ENCODE data around the gene KITLG.
"Not testable (repeated sequence)": the region's sequence is repeated elsewhere in the genome, so short reads cannot be mapped to it uniquely, and the experiment has no call there.

The KITLG gene

GRCh38 chr12:88469154-88469553, 111.1 kb downstream of the KITLG start:
- no peaks in the 10 kb centered on the region for H3K36me3 ChIP-seq
- TF ChIP-seq Cebpa-rat (IDR thresholded peaks at IDR 0.05): no peak
- H3K4me3 ChIP-seq: no peak overlapping the region
- no peak overlapping the region for H3K9ac ChIP-seq
- no peak overlapping the region for H3K27ac ChIP-seq
- no peaks in the 10 kb centered on the region for H3K4me1 ChIP-seq
- peaks cover 13% of the 10 kb centered on the region for H3K9me3 ChIP-seq
- no peak overlapping the region for H3K4me2 ChIP-seq
- no peaks in the 10 kb centered on the region for H3K27me3 ChIP-seq
- no peaks in the 10 kb centered on the region for H4K20me1 ChIP-seq

GRCh38 chr12:88468581-88468980, 111.7 kb downstream of the KITLG start:
- no peaks in the 10 kb centered on the region for H3K4me1 ChIP-seq
- no peak overlapping the region for H3K4me3 ChIP-seq
- peaks cover 13% of the 10 kb centered on the region for H3K9me3 ChIP-seq
- H3K27me3 ChIP-seq: no peaks in the 10 kb centered on the region
- H3K4me2 ChIP-seq: no peak overlapping the region
- H3K9ac ChIP-seq: no peak overlapping the region
- TF ChIP-seq Cebpa-rat (IDR thresholded peaks at IDR 0.05): no peak
- H3K27ac ChIP-seq: no peak overlapping the region
- H3K36me3 ChIP-seq: no peaks in the 10 kb centered on the region
- no peaks in the 10 kb centered on the region for H4K20me1 ChIP-seq

- not testable (repeated sequence) for H3K9ac ChIP-seq, H3K36me3 ChIP-seq, H3K4me3 ChIP-seq, H4K20me1 ChIP-seq, H3K27ac ChIP-seq, H3K27me3 ChIP-seq, H3K4me1 ChIP-seq, H3K4me2 ChIP-seq
- peaks cover 13% of the 10 kb centered on the region for H3K9me3 ChIP-seq
These were observed 113.6 kb downstream of the KITLG start for GRCh38 chr12:88466708-88467107.

GRCh38 chr12:88458327-88458726, 121.9 kb downstream of the KITLG start:
- no peaks in the 10 kb centered on the region for H4K20me1 ChIP-seq
- H3K9me3 ChIP-seq: no peaks in the 10 kb centered on the region
- no peak overlapping the region for H3K4me3 ChIP-seq
- H3K36me3 ChIP-seq: no peaks in the 10 kb centered on the region
- H3K4me2 ChIP-seq: no peak overlapping the region
- TF ChIP-seq Cebpa-rat (IDR thresholded peaks at IDR 0.05): no peak
- H3K4me1 ChIP-seq: no peaks in the 10 kb centered on the region
- H3K9ac ChIP-seq: no peak overlapping the region
- H3K27ac ChIP-seq: no peak overlapping the region
- H3K27me3 ChIP-seq: no peaks in the 10 kb centered on the region

GRCh38 chr12:88453323-88453722, 126.9 kb downstream of the KITLG start:
- no peak for TF ChIP-seq Cebpa-rat (IDR thresholded peaks at IDR 0.05)
- no peak overlapping the region for H3K27ac ChIP-seq

GRCh38 chr12:88451205-88451604, 129.1 kb downstream of the KITLG start:
- no peak for TF ChIP-seq Cebpa-rat (IDR thresholded peaks at IDR 0.05)
- Histone ChIP-seq H3K27me3 (no peaks in the 10 kb centered on the region), H3K4me1 (no peaks in the 10 kb centered on the region), H3K4me3 (no peak overlapping the region), H3K27ac (no peak overlapping the region), H3K9me3 (no peaks in the 10 kb centered on the region), H3K9ac (no peak overlapping the region), H4K20me1 (no peaks in the 10 kb centered on the region), H3K36me3 (no peaks in the 10 kb centered on the region), H3K4me2 (no peak overlapping the region)

More at GRCh38 chr12:88453323-88453722, 126.9 kb downstream of the KITLG start:
- no peaks in the 10 kb centered on the region for H3K27me3 ChIP-seq
- no peaks in the 10 kb centered on the region for H3K36me3 ChIP-seq
- H4K20me1 ChIP-seq: no peaks in the 10 kb centered on the region
- no peak overlapping the region for H3K9ac ChIP-seq
- H3K4me1 ChIP-seq: no peaks in the 10 kb centered on the region
- no peaks in the 10 kb centered on the region for H3K9me3 ChIP-seq
- H3K4me2 ChIP-seq: no peak overlapping the region
- no peak overlapping the region for H3K4me3 ChIP-seq

- TF ChIP-seq Cebpa-rat (IDR thresholded peaks at IDR 0.05): no peak
These were observed 130.1 kb downstream of the KITLG start for GRCh38 chr12:88450136-88450535.

GRCh38 chr12:88448337-88448915, 131.8 kb downstream of the KITLG start:
- no peak for TF ChIP-seq Cebpa-rat (IDR thresholded peaks at IDR 0.05)
- H3K4me3 ChIP-seq: no peak overlapping the region
- no peak overlapping the region for H3K27ac ChIP-seq
- H3K36me3 ChIP-seq: no peaks in the 10 kb centered on the region
- no peaks in the 10 kb centered on the region for H3K9me3 ChIP-seq
- H3K4me2 ChIP-seq: no peak overlapping the region
- no peaks in the 10 kb centered on the region for H4K20me1 ChIP-seq
- no peaks in the 10 kb centered on the region for H3K4me1 ChIP-seq
- H3K27me3 ChIP-seq: no peaks in the 10 kb centered on the region
- no peak overlapping the region for H3K9ac ChIP-seq

More at GRCh38 chr12:88450136-88450535, 130.1 kb downstream of the KITLG start:
- Histone ChIP-seq H3K9me3 (no peaks in the 10 kb centered on the region), H3K4me1 (no peaks in the 10 kb centered on the region), H3K4me3 (no peak overlapping the region), H3K36me3 (no peaks in the 10 kb centered on the region), H3K27me3 (no peaks in the 10 kb centered on the region), H4K20me1 (no peaks in the 10 kb centered on the region), H3K9ac (no peak overlapping the region), H3K27ac (no peak overlapping the region), H3K4me2 (no peak overlapping the region)

- no peak overlapping the region for H3K9ac ChIP-seq
- no peak overlapping the region for H3K27ac ChIP-seq
- H3K36me3 ChIP-seq: no peaks in the 10 kb centered on the region
- no peak for TF ChIP-seq Cebpa-rat (IDR thresholded peaks at IDR 0.05)
- no peak overlapping the region for H3K4me3 ChIP-seq
- H3K27me3 ChIP-seq: no peaks in the 10 kb centered on the region
- no peaks in the 10 kb centered on the region for H4K20me1 ChIP-seq
- no peaks in the 10 kb centered on the region for H3K9me3 ChIP-seq
- H3K4me2 ChIP-seq: no peak overlapping the region
- H3K4me1 ChIP-seq: no peaks in the 10 kb centered on the region
These were observed 134.4 kb downstream of the KITLG start for GRCh38 chr12:88445705-88446394.

- Histone ChIP-seq H3K27me3 (no peaks in the 10 kb centered on the region), H3K4me3 (no peak overlapping the region), H3K9me3 (no peaks in the 10 kb centered on the region), H4K20me1 (no peaks in the 10 kb centered on the region), H3K4me2 (no peak overlapping the region), H3K9ac (no peak overlapping the region), H3K27ac (no peak overlapping the region), H3K36me3 (no peaks in the 10 kb centered on the region), H3K4me1 (no peaks in the 10 kb centered on the region)
- TF ChIP-seq Cebpa-rat (IDR thresholded peaks at IDR 0.05): no peak
These were observed 135.8 kb downstream of the KITLG start for GRCh38 chr12:88444481-88444880.

Measured in BLaER1 (cell line).